Endothelial cell of umbilical vein (primary cell): ENCODE data around the gene TNRC6C. TPM values are rescaled to one million over a fixed set of nuclear protein-coding genes. Genes with fewer than 3 reads are reported as not detected.

Source experiments
- BruUV-seq: library from RNA; stranded (reverse); fragments of 400-500 nt; replicated peaks from 2 replicates; lab custom pipeline; 2021; lab: Mats Ljungman, UMichigan
- CTCF ChIA-PET: fragments of 300-600, 350-600 bp; sonication (Branson Sonifier 250); formaldehyde crosslinking; loops from one replicate; lab custom pipeline; 2021; ENCODE audit warnings: antibody characterized with exemption, inconsistent platforms; lab: Charles Lee
- POLR2A ChIA-PET: fragments of 300-600, 350-600 bp; sonication (Branson Sonifier 250); formaldehyde crosslinking; loops from one replicate; lab custom pipeline; 2021; ENCODE audit warnings: antibody characterized with exemption, inconsistent platforms; lab: Charles Lee
- DNase-seq: peaks from one replicate; pipeline ENCODE4 v3.0.0-alpha.2; 2011; ENCODE audit warnings: low read depth, low spot score
- FAIRE-seq: peaks from 2 replicates; lab custom pipeline; 2011; peaks lifted over from hg19 to GRCh38; lab: Jason Lieb, UNC
- H2AFZ ChIP-seq: 2 replicates; pipeline ENCODE4 v1.6.0; 2012; ENCODE audit warnings: low read depth, low read length, control low read depth, inconsistent platforms
- H3K27ac ChIP-seq: 2 replicates; pipeline ENCODE4 v1.5.1; 2011; ENCODE audit warnings: low read depth, mild to moderate bottlenecking, control low read depth, low read length, moderate library complexity; ENCODE audit not compliant: insufficient read depth
- H3K27me3 ChIP-seq, 2 experiments: 2 replicates each; pipeline versions ENCODE4 v1.6.0 to v1.6.1; 2011; ENCODE audit warnings: low read length in 2 of 2, mixed read lengths in 1 of 2; ENCODE audit not compliant: control insufficient read depth in 2 of 2, insufficient read depth in 2 of 2
- H3K36me3 ChIP-seq, 2 experiments: 2 replicates in 1 of 2; 3 replicates in 1 of 2; pipeline ENCODE4 v1.5.1; 2011; ENCODE audit warnings: low read length in 2 of 2, mild to moderate bottlenecking in 1 of 2, moderate library complexity in 1 of 2; ENCODE audit not compliant: control insufficient read depth in 2 of 2, insufficient read depth in 2 of 2; ENCODE audit errors: extremely low read depth in 1 of 2
- H3K4me1 ChIP-seq: 3 replicates; pipeline ENCODE4 v1.5.1; 2011; ENCODE audit warnings: mild to moderate bottlenecking, low read length; ENCODE audit not compliant: control insufficient read depth, insufficient read depth; ENCODE audit errors: extremely low read depth
- H3K4me2 ChIP-seq: 2 replicates; pipeline ENCODE4 v1.6.1; 2011; ENCODE audit warnings: low read length, control low read depth, mixed read lengths; ENCODE audit not compliant: insufficient read depth
- H3K4me3 ChIP-seq, 3 experiments: fragments of 200-600 bp in 1 of 3; sonication (generic), shearing (Covaris generic) in 1 of 3; replicated peaks in 1 of 3; 2 replicates each; pipeline ENCODE4 v1.5.1; 2011 to 2016; ENCODE audit warnings: control low read depth in 3 of 3, low read length in 3 of 3, mild to moderate bottlenecking in 2 of 3, inconsistent platforms in 1 of 3, low read depth in 1 of 3, moderate library complexity in 1 of 3; ENCODE audit not compliant: insufficient read depth in 1 of 3
- H3K79me2 ChIP-seq: 2 replicates; pipeline ENCODE4 v1.6.0; 2012; ENCODE audit warnings: low read length, inconsistent platforms; ENCODE audit not compliant: control insufficient read depth, insufficient read depth
- H3K9ac ChIP-seq: replicated peaks from 2 replicates; pipeline ENCODE3; 2011; ENCODE audit warnings: low read length, control low read depth; ENCODE audit not compliant: insufficient read depth; ENCODE audit errors: extremely low read depth
- H3K9me1 ChIP-seq: replicated peaks from 3 replicates; pipeline ENCODE4 v1.6.0; 2011; ENCODE audit warnings: mild to moderate bottlenecking, low read length; ENCODE audit not compliant: control insufficient read depth, insufficient read depth; ENCODE audit errors: extremely low read depth
- H3K9me3 ChIP-seq: replicated peaks from 2 replicates; pipeline ENCODE4 v1.5.1; 2012; ENCODE audit warnings: low read length, inconsistent platforms; ENCODE audit not compliant: control insufficient read depth, insufficient read depth
- H4K20me1 ChIP-seq: replicated peaks from 2 replicates; pipeline ENCODE3; 2011; ENCODE audit warnings: mild to moderate bottlenecking, low read length; ENCODE audit not compliant: control insufficient read depth, insufficient read depth; ENCODE audit errors: extremely low read depth
- EZH2 ChIP-seq: IDR thresholded peaks from 2 replicates; pipeline ENCODE4 v1.6.1; 2012; ENCODE audit warnings: borderline replicate concordance, low read depth, mild to moderate bottlenecking, moderate library complexity, low read length, inconsistent platforms; ENCODE audit not compliant: severe bottlenecking
- FOS ChIP-seq: IDR thresholded peaks from 2 replicates; pipeline ENCODE4 v1.6.1; 2011; ENCODE audit warnings: mild to moderate bottlenecking, low read length, moderate library complexity, borderline replicate concordance; ENCODE audit not compliant: insufficient read depth
- GATA2 ChIP-seq: IDR thresholded peaks from 2 replicates; pipeline ENCODE4 v1.7.0; 2011; ENCODE audit warnings: low read depth, mild to moderate bottlenecking, moderate library complexity, mixed read lengths, low read length; ENCODE audit not compliant: insufficient read length, insufficient read depth
- JUN ChIP-seq: IDR thresholded peaks from 2 replicates; pipeline ENCODE4 v1.6.1; 2011; ENCODE audit warnings: borderline replicate concordance, low read depth; ENCODE audit not compliant: insufficient read length, insufficient read depth
- MYC ChIP-seq: IDR thresholded peaks from one replicate; pipeline ENCODE4 v1.6.1; 2011; ENCODE audit warnings: mild to moderate bottlenecking, low read depth, low read length
- POLR2A ChIP-seq: IDR thresholded peaks from 2 replicates; pipeline ENCODE4 v1.6.1; 2012; ENCODE audit warnings: low read depth, mild to moderate bottlenecking, control low read depth, low read length
- POLR2AphosphoS5 ChIP-seq: IDR thresholded peaks from 2 replicates; pipeline ENCODE4 v1.6.1; 2012; ENCODE audit warnings: low read depth, mild to moderate bottlenecking, control low read depth, low read length, moderate library complexity; ENCODE audit not compliant: insufficient read depth
- dilution Hi-C: fragments of 300-500 bp; cut with MboI; formaldehyde crosslinking; loops from one replicate; pipeline ENCODE4 v1.15.0; 2019; ENCODE audit warnings: low sequenced_read_pairs; ENCODE audit not compliant: extremely low pct_ligation_motif_present
- intact Hi-C: fragments of 100-400 bp; cut with micrococcal nuclease; formaldehyde crosslinking; loops from one replicate; pipeline ENCODE4 v1.10.0; 2022
- polyA plus RNA-seq, 4 experiments: library from polyadenylated mRNA; depleted of rRNA in 3 of 4; stranded (reverse) in 3 of 4; unstranded in 1 of 4; fragments of >200 nt; gene quantifications; 2 replicates each; pipeline versions ENCODE4 v1.2.1 to v1.2.3, GENCODE V29; 2011 to 2012; ENCODE audit warnings: missing spikeins in 1 of 4
- total RNA-seq: library from RNA; stranded (reverse); gene quantifications from 2 replicates; pipeline ENCODE4 v1.2.3, GENCODE V29; 2021
- TF ChIP-seq, protein P1 (sequence below), 2 donors: IDR thresholded peaks; 1 replicate in 1 of 2; 2 replicates in 1 of 2; pipeline ENCODE4 v1.5.1; 2011; ENCODE audit warnings: low read length in 2 of 2, mild to moderate bottlenecking in 2 of 2, moderate library complexity in 2 of 2, control low read depth in 1 of 2, inconsistent platforms in 1 of 2, low read depth in 1 of 2; ENCODE audit not compliant: insufficient read depth in 1 of 2; ENCODE audit errors: extremely low read depth in 1 of 2
- TF ChIP-seq, protein P2 (sequence below): IDR thresholded peaks from 2 replicates; pipeline ENCODE4 v1.6.1; 2011; ENCODE audit not compliant: insufficient read depth, insufficient read length

TNRC6C gene
- total and polyA plus RNA-seq, 2 donors (not counting 3 experiments of a cell fraction or from before 2014, with no cell fraction given), result 2.1 to 17.5 TPM

DNA sequence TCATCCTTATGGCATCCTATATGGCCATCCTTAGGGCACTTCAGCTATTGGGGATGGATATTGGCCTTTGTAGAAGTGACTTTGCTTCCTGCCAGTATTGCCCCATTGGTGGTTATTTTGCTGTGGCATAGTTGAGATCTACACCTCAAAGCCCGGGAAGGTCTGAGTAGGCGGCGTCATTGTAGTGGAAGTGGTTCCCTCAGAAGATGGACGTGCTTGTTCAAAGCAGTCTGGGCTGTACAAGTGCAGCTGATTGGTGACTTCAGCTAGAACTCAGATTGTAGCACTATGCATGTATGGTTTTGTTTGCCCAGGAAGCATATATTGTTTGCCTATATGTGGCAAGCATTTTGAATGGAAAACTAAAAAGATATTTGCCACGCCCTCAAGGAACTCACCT is 86.8 kb downstream of the TNRC6C start:
- H3K4me2 ChIP-seq, result no peak overlapping the region
- peaks cover 0 to 15% of the 10 kb centered on the region in 2 experiments for H3K36me3 ChIP-seq
- no peak overlapping the region for H3K4me3 ChIP-seq
- peaks cover 22% of the 10 kb centered on the region for H3K4me1 ChIP-seq
- H3K79me2 ChIP-seq, result peaks cover 10% of the 10 kb centered on the region
- no peaks in the 10 kb centered on the region for H4K20me1 ChIP-seq
- intact Hi-C loops, result no loop called here
- H3K27me3 ChIP-seq, result no peaks in the 10 kb centered on the region
- H3K9me1 ChIP-seq, result no peaks in the 10 kb centered on the region
- TF ChIP-seq POLR2A, result no peak
- TF ChIP-seq EZH2, result no peak
- TF ChIP-seq, protein P1, sequence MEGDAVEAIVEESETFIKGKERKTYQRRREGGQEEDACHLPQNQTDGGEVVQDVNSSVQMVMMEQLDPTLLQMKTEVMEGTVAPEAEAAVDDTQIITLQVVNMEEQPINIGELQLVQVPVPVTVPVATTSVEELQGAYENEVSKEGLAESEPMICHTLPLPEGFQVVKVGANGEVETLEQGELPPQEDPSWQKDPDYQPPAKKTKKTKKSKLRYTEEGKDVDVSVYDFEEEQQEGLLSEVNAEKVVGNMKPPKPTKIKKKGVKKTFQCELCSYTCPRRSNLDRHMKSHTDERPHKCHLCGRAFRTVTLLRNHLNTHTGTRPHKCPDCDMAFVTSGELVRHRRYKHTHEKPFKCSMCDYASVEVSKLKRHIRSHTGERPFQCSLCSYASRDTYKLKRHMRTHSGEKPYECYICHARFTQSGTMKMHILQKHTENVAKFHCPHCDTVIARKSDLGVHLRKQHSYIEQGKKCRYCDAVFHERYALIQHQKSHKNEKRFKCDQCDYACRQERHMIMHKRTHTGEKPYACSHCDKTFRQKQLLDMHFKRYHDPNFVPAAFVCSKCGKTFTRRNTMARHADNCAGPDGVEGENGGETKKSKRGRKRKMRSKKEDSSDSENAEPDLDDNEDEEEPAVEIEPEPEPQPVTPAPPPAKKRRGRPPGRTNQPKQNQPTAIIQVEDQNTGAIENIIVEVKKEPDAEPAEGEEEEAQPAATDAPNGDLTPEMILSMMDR (IDR thresholded peaks at IDR 0.05; ENCODE audit: extremely low read depth in 1 of 2, insufficient read depth in 1 of 2, low read depth in 1 of 2, low read length in 2 of 2), result no peak
- H3K9me3 ChIP-seq, result no peaks in the 10 kb centered on the region
- BruUV-seq, result no TSS peak
- DNase-seq (no peak), FAIRE-seq (no peak)
- dilution Hi-C loops, result no loop called here
- no peak overlapping the region for H2AFZ ChIP-seq
- ChIA-PET POLR2A (no interaction called here), CTCF (no interaction called here)
- H3K9ac ChIP-seq, result no peak overlapping the region
- no peak overlapping the region for H3K27ac ChIP-seq

- intact Hi-C loops, result no loop called here
- dilution Hi-C loops, result no loop called here
- Histone ChIP-seq H3K79me2 (peaks cover 10% of the 10 kb centered on the region), H3K9me3 (no peaks in the 10 kb centered on the region), H3K27me3 (no peaks in the 10 kb centered on the region), H3K4me1 (peaks cover 14% of the 10 kb centered on the region), H3K27ac (no peak overlapping the region), H3K4me2 (no peak overlapping the region), H2AFZ (no peak overlapping the region), H3K36me3 (peaks cover 0 to 18% of the 10 kb centered on the region in 2 experiments), H3K9me1 (no peaks in the 10 kb centered on the region), H4K20me1 (no peaks in the 10 kb centered on the region), H3K9ac (no peak overlapping the region), H3K4me3 (no peak overlapping the region)
- no peak for DNase-seq
- ChIA-PET CTCF (no interaction called here), POLR2A (no interaction called here)
- BruUV-seq, result no TSS peak
- TF ChIP-seq GATA2 (no peak), MYC (no peak), JUN (no peak), POLR2AphosphoS5 (no peak), POLR2A (no peak), FOS (no peak), EZH2 (no peak)
- TF ChIP-seq, protein P1 (IDR thresholded peaks at IDR 0.05; ENCODE audit: extremely low read depth in 1 of 2, insufficient read depth in 1 of 2, low read depth in 1 of 2, low read length in 2 of 2), result no peak
- TF ChIP-seq, protein P2, sequence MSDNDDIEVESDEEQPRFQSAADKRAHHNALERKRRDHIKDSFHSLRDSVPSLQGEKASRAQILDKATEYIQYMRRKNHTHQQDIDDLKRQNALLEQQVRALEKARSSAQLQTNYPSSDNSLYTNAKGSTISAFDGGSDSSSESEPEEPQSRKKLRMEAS, result no peak
- no peak for FAIRE-seq
Observed at GRCh38 chr17:78046923-78047322, 88.4 kb downstream of the TNRC6C start.
